Neural progenitor cell (in vitro differentiated cells): ENCODE data around the gene ASPDH. TPM values are rescaled to one million over a fixed set of nuclear protein-coding genes. Genes with fewer than 3 reads are reported as not detected.
A peak's percentile ranks its signal among the peaks of the same experiment; 100 is the strongest.

Experiments used
- DNase-seq: peaks from one replicate; pipeline ENCODE4 v3.0.0-alpha.2; 2016; ENCODE audit warnings: low spot score
- H2AFZ ChIP-seq: fragments of 200-600 bp; sonication (generic); replicated peaks from 2 replicates; pipeline ENCODE4 v1.6.1; 2016; ENCODE audit warnings: antibody characterized with exemption
- H3F3A ChIP-seq: fragments of 200-600 bp; sonication (generic); 2 replicates; pipeline ENCODE4 v1.6.1; 2016; ENCODE audit warnings: antibody characterized with exemption, low read depth
- H3K27ac ChIP-seq: fragments of 200-600 bp; sonication (generic); 2 replicates; pipeline ENCODE4 v1.5.1; 2016; ENCODE audit warnings: mild to moderate bottlenecking
- H3K27me3 ChIP-seq: fragments of 200-600 bp; sonication (generic); 2 replicates; pipeline ENCODE4 v1.6.1; 2016; ENCODE audit warnings: mild to moderate bottlenecking, moderate library complexity
- H3K36me3 ChIP-seq: fragments of 200-600 bp; sonication (generic); 2 replicates; pipeline ENCODE4 v1.5.1; 2016
- H3K4me1 ChIP-seq: fragments of 200-600 bp; sonication (generic); 2 replicates; pipeline ENCODE4 v1.6.1; 2016; ENCODE audit warnings: mixed run types
- H3K4me2 ChIP-seq: fragments of 200-600 bp; sonication (generic); 2 replicates; pipeline ENCODE4 v1.6.1; 2016
- H3K4me3 ChIP-seq: fragments of 200-600 bp; sonication (generic); 2 replicates; pipeline ENCODE4 v1.5.1; 2016
- H3K79me2 ChIP-seq: fragments of 200-600 bp; sonication (generic); 2 replicates; pipeline ENCODE4 v1.6.1; 2016; ENCODE audit warnings: low read depth
- H3K9ac ChIP-seq: fragments of 200-600 bp; sonication (generic); 2 replicates; pipeline ENCODE4 v1.6.1; 2016
- H3K9me3 ChIP-seq: fragments of 200-600 bp; sonication (generic); 2 replicates; pipeline ENCODE4 v1.5.1; 2016; ENCODE audit warnings: low read depth
- H4K20me1 ChIP-seq: fragments of 200-600 bp; sonication (generic); 2 replicates; pipeline ENCODE4 v1.6.1; 2016; ENCODE audit warnings: low read depth
- H3K27ac Mint-ChIP-seq: 3 replicates; pipeline ENCODE4 v1.8.0; 2021; ENCODE audit warnings: mixed read lengths
- H3K27me3 Mint-ChIP-seq: 2 replicates; pipeline ENCODE4 v1.8.0; 2022; ENCODE audit warnings: low read depth, mild to moderate bottlenecking, inconsistent platforms, moderate library complexity, mixed read lengths; ENCODE audit not compliant: insufficient read depth
- H3K36me3 Mint-ChIP-seq: 3 replicates; pipeline ENCODE4 v1.8.0; 2021; ENCODE audit warnings: mixed read lengths
- H3K4me1 Mint-ChIP-seq: 3 replicates; pipeline ENCODE4 v1.8.0; 2021; ENCODE audit warnings: mixed read lengths
- H3K4me3 Mint-ChIP-seq: 3 replicates; pipeline ENCODE4 v1.8.0; 2021; ENCODE audit warnings: mild to moderate bottlenecking, moderate library complexity, mixed read lengths
- H3K9me3 Mint-ChIP-seq: 3 replicates; pipeline ENCODE4 v1.8.0; 2020; ENCODE audit warnings: mixed read lengths
- CTCF ChIP-seq: fragments of 200-600 bp; sonication (generic); IDR thresholded peaks from 2 replicates; pipeline ENCODE4 v1.5.1; 2017; ENCODE audit warnings: antibody characterized with exemption, mild to moderate bottlenecking
- EZH2 ChIP-seq: fragments of 200-600 bp; sonication (generic); IDR thresholded peaks from 2 replicates; pipeline ENCODE4 v1.6.1; 2017; ENCODE audit warnings: antibody characterized with exemption, mild to moderate bottlenecking, moderate library complexity
- EZH2phosphoT487 ChIP-seq: fragments of 200-600 bp; sonication (generic); IDR thresholded peaks from 2 replicates; pipeline ENCODE4 v1.6.1; 2017; ENCODE audit warnings: antibody characterized with exemption
- total RNA-seq: library from RNA; depleted of rRNA; stranded (reverse); fragments of >200 nt; gene quantifications from 2 replicates; pipeline ENCODE4 v1.2.3, GENCODE V29; 2015; ENCODE audit warnings: low replicate concordance

Gene ASPDH
- total RNA-seq, 1 donor from 2014 or later, result not detected

- Histone ChIP-seq H3K9me3 (no peaks in the 10 kb centered on the region), H3K79me2 (no peaks in the 10 kb centered on the region), H2AFZ (no peak overlapping the region), H3K36me3 (no peaks in the 10 kb centered on the region), H3K4me1 (peaks cover 8% of the 10 kb centered on the region), H4K20me1 (no peaks in the 10 kb centered on the region), H3K9ac (no peak overlapping the region), H3K4me2 (no peak overlapping the region), H3F3A (no peaks in the 10 kb centered on the region), H3K27me3 (peaks cover 88% of the 10 kb centered on the region), H3K27ac (no peak overlapping the region), H3K4me3 (no peak overlapping the region)
- TF ChIP-seq EZH2 (no peak), EZH2phosphoT487 (no peak), CTCF (no peak)
- peaks cover 7% of the 10 kb centered on the region for H3K36me3 Mint-ChIP-seq
- H3K27me3 Mint-ChIP-seq, result peaks cover 25% of the 10 kb centered on the region
- H3K9me3 Mint-ChIP-seq, result peaks cover 6% of the 10 kb centered on the region
- H3K27ac Mint-ChIP-seq, result no peak overlapping the region
- no peak for DNase-seq
- H3K4me3 Mint-ChIP-seq, result no peak overlapping the region
- peaks cover 20% of the 10 kb centered on the region for H3K4me1 Mint-ChIP-seq
Measured at GRCh38 chr19:50495020-50495531, 18.6 kb downstream of the ASPDH start.

- no peaks in the 10 kb centered on the region for H3K79me2 ChIP-seq
- TF ChIP-seq EZH2phosphoT487 (no peak), EZH2 (no peak), CTCF (no peak)
- no peak overlapping the region for H2AFZ ChIP-seq
- no peak overlapping the region for H3K4me3 ChIP-seq
- DNase-seq, result no peak
- Mint-ChIP-seq H3K4me1 (peaks cover 23% of the 10 kb centered on the region), H3K36me3 (peaks cover 7% of the 10 kb centered on the region), H3K4me3 (peak overlapping the region; percentile 2), H3K27me3 (peaks cover 25% of the 10 kb centered on the region), H3K9me3 (peaks cover 7% of the 10 kb centered on the region), H3K27ac (no peak overlapping the region)
- H3K9ac ChIP-seq, result no peak overlapping the region
- H3K4me1 ChIP-seq, result peaks cover 7% of the 10 kb centered on the region
- no peaks in the 10 kb centered on the region for H3K9me3 ChIP-seq
- H3F3A ChIP-seq, result no peaks in the 10 kb centered on the region
- H3K27ac ChIP-seq, result no peak overlapping the region
- no peak overlapping the region for H3K4me2 ChIP-seq
- peaks cover 87% of the 10 kb centered on the region for H3K27me3 ChIP-seq
- H4K20me1 ChIP-seq, result no peaks in the 10 kb centered on the region
- no peaks in the 10 kb centered on the region for H3K36me3 ChIP-seq
Measured at GRCh38 chr19:50494186-50495019, 19.3 kb downstream of the ASPDH start.

GRCh38 chr19:50493171-50493570 lies 20.5 kb downstream of the ASPDH start:
- Mint-ChIP-seq H3K36me3 (peaks cover 7% of the 10 kb centered on the region), H3K9me3 (peaks cover 7% of the 10 kb centered on the region), H3K27me3 (peaks cover 30% of the 10 kb centered on the region), H3K4me1 (peaks cover 31% of the 10 kb centered on the region), H3K4me3 (no peak overlapping the region), H3K27ac (no peak overlapping the region)
- Histone ChIP-seq H3K27me3 (peaks cover 87% of the 10 kb centered on the region), H3K9me3 (no peaks in the 10 kb centered on the region), H3K4me3 (no peak overlapping the region), H4K20me1 (no peaks in the 10 kb centered on the region), H3K79me2 (no peaks in the 10 kb centered on the region), H3F3A (no peaks in the 10 kb centered on the region), H3K4me2 (no peak overlapping the region), H3K4me1 (peaks cover 7% of the 10 kb centered on the region), H3K9ac (no peak overlapping the region), H2AFZ (no peak overlapping the region), H3K36me3 (no peaks in the 10 kb centered on the region), H3K27ac (no peak overlapping the region)
- TF ChIP-seq EZH2, result no peak
- no peak for TF ChIP-seq CTCF
- TF ChIP-seq EZH2phosphoT487, result no peak
- no peak for DNase-seq
